CD14-positive monocyte (primary cell): ENCODE measurements around the gene AFF3. TPM values are rescaled to one million over a fixed set of nuclear protein-coding genes. Genes with fewer than 3 reads are reported as not detected.

Experiments used
- DNase-seq, 3 donors: peaks; one replicate each; pipeline ENCODE4 v3.0.0-alpha.2; 2011 to 2022
- H2AFZ ChIP-seq: 2 replicates; pipeline ENCODE4 v1.6.0; 2012; ENCODE audit warnings: mild to moderate bottlenecking, low read depth, low read length, inconsistent platforms; ENCODE audit not compliant: insufficient read depth, poor library complexity, severe bottlenecking
- H3K27ac ChIP-seq, 2 donors: 1 replicate in 1 of 2; 2 replicates in 1 of 2; pipeline ENCODE4 v1.5.1; 2012 to 2013; ENCODE audit warnings: low read length in 2 of 2, control low read depth in 1 of 2, inconsistent platforms in 1 of 2, low read depth in 1 of 2, mild to moderate bottlenecking in 1 of 2
- H3K27me3 ChIP-seq, 2 donors: one replicate each; pipeline versions ENCODE4 v1.6.0 to v1.6.1; 2011 to 2013; ENCODE audit warnings: low read length in 2 of 2; ENCODE audit not compliant: control insufficient read depth in 2 of 2, insufficient read depth in 2 of 2
- H3K36me3 ChIP-seq, 2 donors: replicated peaks in 1 of 2; 1 replicate in 1 of 2; 2 replicates in 1 of 2; pipeline versions ENCODE4 v1.5.1 to v1.6.1; 2012 to 2013; ENCODE audit warnings: low read length in 2 of 2, control low read depth in 1 of 2, inconsistent platforms in 1 of 2, mild to moderate bottlenecking in 1 of 2; ENCODE audit not compliant: insufficient read depth in 2 of 2, control insufficient read depth in 1 of 2
- H3K4me1 ChIP-seq, 2 donors: 1 replicate in 1 of 2; 2 replicates in 1 of 2; pipeline versions ENCODE4 v1.5.1 to v1.6.1; 2012 to 2013; ENCODE audit warnings: low read length in 2 of 2, control low read depth in 1 of 2, inconsistent platforms in 1 of 2, mild to moderate bottlenecking in 1 of 2, moderate library complexity in 1 of 2; ENCODE audit not compliant: insufficient read depth in 2 of 2, control insufficient read depth in 1 of 2
- H3K4me2 ChIP-seq: replicated peaks from 2 replicates; pipeline ENCODE3; 2012; ENCODE audit warnings: low read length, moderate library complexity, mild to moderate bottlenecking; ENCODE audit not compliant: poor library complexity, severe bottlenecking; ENCODE audit errors: extremely low read depth
- H3K4me3 ChIP-seq, 3 experiments: fragments of 200-600 bp in 1 of 3; sonication (generic) in 1 of 3; replicated peaks in 1 of 3; 1 replicate in 2 of 3; 2 replicates in 1 of 3; pipeline ENCODE4 v1.5.1; 2011 to 2013; ENCODE audit warnings: low read length in 3 of 3, mild to moderate bottlenecking in 3 of 3, control low read depth in 2 of 3, low read depth in 2 of 3, inconsistent platforms in 1 of 3, moderate library complexity in 1 of 3
- H3K79me2 ChIP-seq: 2 replicates; pipeline ENCODE4 v1.6.0; 2012; ENCODE audit warnings: mild to moderate bottlenecking, control low read depth, inconsistent platforms, low read length, moderate library complexity; ENCODE audit not compliant: insufficient read depth
- H3K9ac ChIP-seq: 2 replicates; pipeline ENCODE4 v1.6.0; 2017; ENCODE audit warnings: low read length, mild to moderate bottlenecking; ENCODE audit not compliant: insufficient read depth, poor library complexity, severe bottlenecking
- H3K9me3 ChIP-seq, 2 donors: replicated peaks in 1 of 2; 1 replicate in 1 of 2; 2 replicates in 1 of 2; pipeline versions ENCODE4 v1.5.1 to v1.6.1; 2012 to 2013; ENCODE audit warnings: low read length in 2 of 2, control low read depth in 1 of 2; ENCODE audit not compliant: control insufficient read depth in 1 of 2, insufficient read depth in 1 of 2
- H4K20me1 ChIP-seq: 2 replicates; pipeline ENCODE4 v1.6.0; 2012; ENCODE audit warnings: mild to moderate bottlenecking, low read length, control low read depth, moderate library complexity; ENCODE audit not compliant: insufficient read depth
- H3K27ac Mint-ChIP-seq, 7 donors: one replicate each; pipeline ENCODE4 v1.8.0; 2020; ENCODE audit warnings: mild to moderate bottlenecking in 7 of 7, mixed read lengths in 7 of 7, moderate library complexity in 6 of 7, inconsistent platforms in 2 of 7
- H3K27me3 Mint-ChIP-seq, 3 donors: one replicate each; pipeline ENCODE4 v1.8.0; 2021 to 2022; ENCODE audit warnings: low read depth in 3 of 3, mild to moderate bottlenecking in 3 of 3, mixed read lengths in 3 of 3, moderate library complexity in 3 of 3, inconsistent platforms in 1 of 3
- H3K36me3 Mint-ChIP-seq, 2 donors: one replicate each; pipeline ENCODE4 v1.8.0; 2020; ENCODE audit warnings: mixed read lengths in 2 of 2, inconsistent platforms in 1 of 2, mild to moderate bottlenecking in 1 of 2
- H3K4me1 Mint-ChIP-seq: one replicate; pipeline ENCODE4 v1.8.0; 2020; ENCODE audit warnings: mild to moderate bottlenecking, mixed read lengths
- H3K4me3 Mint-ChIP-seq, 2 donors: one replicate each; pipeline ENCODE4 v1.8.0; 2020; ENCODE audit warnings: mild to moderate bottlenecking in 2 of 2, mixed read lengths in 2 of 2, moderate library complexity in 1 of 2
- H3K9me3 Mint-ChIP-seq, 7 donors: one replicate each; pipeline ENCODE4 v1.8.0; 2020 to 2022; ENCODE audit warnings: mixed read lengths in 7 of 7, mild to moderate bottlenecking in 6 of 7, moderate library complexity in 6 of 7, inconsistent platforms in 2 of 7
- WGBS: methylation state at CpG from one replicate; pipeline ENCODE4 v1.1.5; 2013; ENCODE audit warnings: missing lambda C conversion rate; ENCODE audit not compliant: insufficient coverage; 5-methylcytosine and 5-hydroxymethylcytosine counted together
- intact Hi-C, 2 donors: fragments of 100-400 bp; cut with micrococcal nuclease; formaldehyde crosslinking; loops; one replicate each; pipeline versions ENCODE4 v1.15.0 to v1.15.1; 2023
- polyA plus RNA-seq, 3 donors: library from polyadenylated mRNA; depleted of rRNA in 1 of 3; unstranded in 2 of 3; stranded (reverse) in 1 of 3; fragments of 300-500 nt in 2 of 3; fragments of >200 nt in 1 of 3; fragmentation: Illumina TruSeq in 2 of 3; gene quantifications; 1 replicate in 2 of 3; 2 replicates in 1 of 3; pipeline ENCODE4 v1.2.3, GENCODE V29; 2012 to 2021
- TF ChIP-seq, protein P1 (sequence below): fragments of 200-600 bp; IDR thresholded peaks from one replicate; pipeline ENCODE4 v1.8.0; 2022; ENCODE audit warnings: antibody characterized with exemption, mild to moderate bottlenecking

AFF3 gene
- polyA plus RNA-seq, 3 donors, result 0.17 to 4.1 (median 0.49) TPM

- Mint-ChIP-seq H3K27me3 (no peaks in the 10 kb centered on the region), H3K27ac (no peak overlapping the region), H3K9me3 (no peaks in the 10 kb centered on the region), H3K4me3 (no peak overlapping the region), H3K36me3 (peaks cover 0 to 3% of the 10 kb centered on the region in 2 donors), H3K4me1 (peaks cover 27% of the 10 kb centered on the region)
- 96% methylated on average over 3 of the region's 5 CpGs for WGBS
- Histone ChIP-seq H3K79me2 (no peaks in the 10 kb centered on the region), H4K20me1 (no peaks in the 10 kb centered on the region), H3K27me3 (no peaks in the 10 kb centered on the region), H3K9ac (no peak overlapping the region), H3K9me3 (no peaks in the 10 kb centered on the region), H3K4me3 (no peak overlapping the region), H3K4me1 (peaks cover 20 to 23% of the 10 kb centered on the region in 2 donors), H3K27ac (no peak overlapping the region), H3K4me2 (no peak overlapping the region), H3K36me3 (peaks cover 0 to 5% of the 10 kb centered on the region in 2 donors), H2AFZ (no peak overlapping the region)
- intact Hi-C loops, result no loop called here
- no peak for DNase-seq
- TF ChIP-seq, protein P1, sequence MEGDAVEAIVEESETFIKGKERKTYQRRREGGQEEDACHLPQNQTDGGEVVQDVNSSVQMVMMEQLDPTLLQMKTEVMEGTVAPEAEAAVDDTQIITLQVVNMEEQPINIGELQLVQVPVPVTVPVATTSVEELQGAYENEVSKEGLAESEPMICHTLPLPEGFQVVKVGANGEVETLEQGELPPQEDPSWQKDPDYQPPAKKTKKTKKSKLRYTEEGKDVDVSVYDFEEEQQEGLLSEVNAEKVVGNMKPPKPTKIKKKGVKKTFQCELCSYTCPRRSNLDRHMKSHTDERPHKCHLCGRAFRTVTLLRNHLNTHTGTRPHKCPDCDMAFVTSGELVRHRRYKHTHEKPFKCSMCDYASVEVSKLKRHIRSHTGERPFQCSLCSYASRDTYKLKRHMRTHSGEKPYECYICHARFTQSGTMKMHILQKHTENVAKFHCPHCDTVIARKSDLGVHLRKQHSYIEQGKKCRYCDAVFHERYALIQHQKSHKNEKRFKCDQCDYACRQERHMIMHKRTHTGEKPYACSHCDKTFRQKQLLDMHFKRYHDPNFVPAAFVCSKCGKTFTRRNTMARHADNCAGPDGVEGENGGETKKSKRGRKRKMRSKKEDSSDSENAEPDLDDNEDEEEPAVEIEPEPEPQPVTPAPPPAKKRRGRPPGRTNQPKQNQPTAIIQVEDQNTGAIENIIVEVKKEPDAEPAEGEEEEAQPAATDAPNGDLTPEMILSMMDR, result no peak
Measured at GRCh38 chr2:100012561-100012960, 129.8 kb downstream of the AFF3 start.

DNA sequence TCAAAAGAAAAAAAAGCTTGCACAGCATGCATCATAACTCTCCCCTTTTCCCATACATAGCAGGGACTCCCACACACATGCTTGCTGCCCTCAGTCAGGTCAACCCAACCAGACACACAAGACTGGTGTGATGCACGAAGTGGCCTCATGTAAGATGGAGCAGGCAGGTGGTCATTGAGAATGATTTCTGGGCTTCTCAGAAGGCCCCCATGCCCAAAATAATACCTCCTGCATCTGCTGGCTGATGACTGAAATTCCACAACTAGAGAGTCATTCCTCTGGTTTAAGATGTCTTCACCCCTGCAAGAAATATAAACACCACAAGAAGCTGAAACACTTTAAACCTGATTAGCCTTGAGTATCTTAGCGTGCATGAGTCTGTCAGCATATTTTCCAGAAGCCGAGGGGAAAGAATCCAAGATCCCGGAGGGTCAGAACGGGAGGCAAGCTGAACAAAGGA lies 131.1 kb downstream of the AFF3 start:
- Mint-ChIP-seq H3K36me3 (peaks cover 10 to 14% of the 10 kb centered on the region in 2 donors), H3K27ac (no peak overlapping the region), H3K4me1 (peaks cover 27% of the 10 kb centered on the region), H3K4me3 (no peak overlapping the region), H3K27me3 (no peaks in the 10 kb centered on the region), H3K9me3 (no peaks in the 10 kb centered on the region)
- no peaks in the 10 kb centered on the region for H4K20me1 ChIP-seq
- H3K9ac ChIP-seq, result no peak overlapping the region
- TF ChIP-seq, protein P1, result no peak
- H3K4me1 ChIP-seq, result peaks cover 20 to 23% of the 10 kb centered on the region in 2 donors
- H3K79me2 ChIP-seq, result no peaks in the 10 kb centered on the region
- H3K4me2 ChIP-seq, result no peak overlapping the region
- no peak overlapping the region for H3K27ac ChIP-seq
- H3K36me3 ChIP-seq, result peaks cover 0 to 7% of the 10 kb centered on the region in 2 donors
- no CpG with 5 or more reads among the region's 5 CpGs for WGBS
- no peak overlapping the region for H3K4me3 ChIP-seq
- intact Hi-C loops, result no loop called here
- H2AFZ ChIP-seq, result no peak overlapping the region
- no peaks in the 10 kb centered on the region for H3K9me3 ChIP-seq
- DNase-seq, result no peak
- H3K27me3 ChIP-seq, result no peaks in the 10 kb centered on the region
